CD4-positive, alpha-beta T cell treated with Interleukin-10 for 1 hour (primary cell): ENCODE data around the gene STK32C.
"Not testable (repeated sequence)": the region's sequence is repeated elsewhere in the genome, so short reads cannot be mapped to it uniquely, and the experiment has no call there.

Experiments
- DNase-seq: peaks from one replicate; pipeline ENCODE4 v3.0.0-alpha.2; 2020

The STK32C gene

DNA sequence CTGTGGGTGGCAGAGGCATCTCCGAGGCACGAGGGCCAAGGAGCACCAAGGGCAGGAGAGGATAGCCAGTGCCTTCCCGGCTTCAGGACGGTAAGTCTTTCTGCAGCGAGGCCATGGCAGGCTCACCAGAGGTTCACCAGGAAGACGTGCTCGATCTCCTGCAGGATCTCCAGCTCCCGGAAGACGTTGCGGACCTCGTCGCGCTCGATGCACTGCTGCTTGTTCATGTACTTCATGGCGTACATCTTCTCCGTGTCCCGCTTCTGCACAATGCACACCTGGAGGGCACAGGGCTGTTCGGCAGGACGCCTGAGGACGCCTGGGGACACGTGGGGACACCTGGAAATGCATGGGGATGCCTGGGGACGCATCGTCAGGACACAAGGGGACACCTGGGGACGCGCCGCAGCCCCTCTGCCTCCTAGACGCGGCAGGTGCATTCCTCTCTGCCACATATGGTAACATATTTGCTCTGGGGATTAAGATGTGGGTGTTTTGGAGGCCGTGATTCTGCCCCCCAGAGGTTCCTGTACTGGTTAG is 79.8 kb downstream of the STK32C start:
- no peak for DNase-seq

DNA sequence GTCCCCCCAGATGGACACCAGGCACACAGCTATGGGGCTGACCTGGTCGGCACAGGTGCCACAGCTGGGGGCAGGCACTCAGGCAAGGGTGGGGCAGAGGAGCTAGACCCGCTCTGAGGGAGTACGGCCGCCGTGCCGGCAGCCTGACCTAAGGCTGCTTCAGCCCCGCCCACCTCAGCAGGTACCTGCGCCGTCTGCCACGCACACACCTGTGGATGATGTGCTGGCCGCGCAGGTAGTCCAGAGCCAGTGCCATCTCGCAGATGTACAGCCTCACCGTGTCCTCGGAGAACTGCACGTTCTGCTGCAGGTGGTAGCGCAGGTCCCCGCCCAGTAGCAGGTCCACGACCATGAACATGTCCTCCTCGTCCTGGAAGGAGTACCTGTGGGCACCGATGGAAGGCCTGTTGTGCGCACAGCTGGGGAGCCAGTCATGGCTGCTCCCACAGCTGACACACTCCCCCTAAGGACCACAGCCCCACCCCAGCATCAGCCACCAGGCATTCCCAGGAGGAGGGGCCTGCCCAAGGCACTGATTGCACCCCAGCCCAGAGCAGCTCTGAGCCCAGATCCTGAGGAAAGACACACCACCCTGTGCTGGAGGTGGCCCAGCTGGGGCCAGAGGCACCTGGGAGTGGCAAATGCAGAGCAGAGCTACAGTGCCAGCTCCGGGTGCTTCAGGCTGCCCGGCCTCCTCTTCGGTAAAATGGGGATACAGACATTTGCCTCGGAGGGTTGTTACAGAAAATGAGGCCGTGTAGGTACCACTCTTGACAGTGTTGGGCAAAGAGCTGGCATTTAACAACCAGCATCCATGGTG is 81.0 kb downstream of the STK32C start:
- no peak for DNase-seq

DNA sequence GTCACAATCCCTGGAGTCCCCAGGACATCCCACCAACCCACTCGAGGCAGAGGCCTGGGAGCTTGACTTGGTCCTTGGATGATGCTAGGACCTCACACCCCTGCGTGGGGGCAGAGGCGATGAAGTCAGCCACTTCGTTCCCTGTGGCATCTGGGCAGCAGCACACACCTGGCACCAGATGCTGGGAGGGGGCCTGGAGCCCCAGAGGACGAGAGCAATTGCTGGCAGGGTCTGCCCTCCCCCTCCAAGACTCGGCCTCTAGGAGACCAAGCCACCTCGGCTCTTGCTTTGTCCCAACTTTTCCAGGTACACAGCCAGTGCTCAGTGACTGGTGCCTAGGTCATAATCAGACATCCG is 81.9 kb downstream of the STK32C start:
- DNase-seq, result no peak

DNA sequence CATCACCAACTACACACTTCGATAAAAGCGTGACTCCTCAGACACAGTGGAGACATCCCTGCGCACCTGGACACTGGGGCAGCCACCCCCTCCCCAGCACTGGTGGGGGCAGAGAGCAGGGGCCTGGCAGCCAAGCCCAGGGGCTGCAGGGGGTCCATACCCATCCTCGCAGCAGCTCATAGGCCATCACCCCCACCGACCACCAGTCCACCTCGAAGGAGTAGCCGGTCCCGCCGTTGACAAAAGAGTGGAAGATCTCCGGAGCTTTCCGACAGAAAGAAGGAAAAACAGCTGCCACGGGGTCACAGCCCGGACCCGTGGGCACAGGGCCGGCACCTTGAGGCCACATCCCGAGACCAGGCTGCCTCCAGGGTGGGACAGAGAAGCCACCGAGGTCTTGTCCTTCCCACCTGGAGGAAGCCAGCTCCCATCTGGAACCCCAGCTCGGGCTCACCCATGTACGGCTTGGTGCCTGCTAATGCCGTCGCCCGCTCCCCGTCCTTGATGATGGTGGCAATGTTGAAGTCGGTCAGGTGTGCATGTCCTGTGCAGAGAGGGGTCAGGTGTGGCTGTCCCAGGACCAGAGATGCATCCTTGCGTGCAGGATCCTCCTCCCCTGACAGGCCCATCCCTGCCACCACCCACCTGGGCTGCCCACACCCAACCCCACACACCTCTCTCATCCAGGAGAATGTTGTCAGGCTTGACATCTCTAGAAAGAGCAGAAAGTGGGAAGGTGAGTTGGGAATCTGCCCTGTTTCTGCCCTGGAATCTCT is 82.5 kb downstream of the STK32C start:
- no peak for DNase-seq

DNA sequence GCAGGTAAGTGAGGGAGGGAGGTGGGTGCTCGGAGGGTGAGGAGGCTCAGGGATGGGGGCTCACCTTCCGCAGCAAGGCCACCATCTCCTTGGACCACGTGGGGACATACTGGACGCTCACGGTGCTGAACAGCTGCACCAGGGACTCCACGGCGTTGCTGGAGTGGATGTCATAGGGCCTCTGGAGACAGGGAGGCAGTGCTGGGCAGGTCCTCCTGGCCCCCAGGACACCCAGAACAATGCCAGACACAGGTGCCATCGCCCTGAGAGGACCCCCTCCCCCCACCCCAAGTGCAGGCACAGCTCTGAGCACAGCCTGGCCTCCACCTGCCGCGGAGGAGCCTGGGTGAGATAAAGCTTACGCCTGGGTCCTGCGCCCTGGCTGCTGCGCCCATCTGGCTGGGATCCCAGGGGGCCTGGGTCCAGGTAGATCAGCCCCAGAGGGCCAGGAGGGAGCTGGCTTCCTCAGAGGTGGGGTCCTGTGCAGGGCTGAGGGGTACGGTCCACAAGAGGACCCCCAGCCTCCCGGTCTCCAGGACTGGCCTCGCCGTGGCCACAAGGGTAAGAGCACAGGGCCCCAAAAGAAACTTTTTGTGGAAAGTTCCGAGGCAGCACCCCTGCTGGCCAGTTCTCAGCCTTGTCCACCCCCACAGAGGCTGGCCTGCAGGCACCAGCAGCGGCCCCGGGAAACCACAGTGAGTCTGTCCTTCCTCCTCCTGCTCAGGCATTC is 83.2 kb downstream of the STK32C start:
- DNase-seq, result no peak

DNA sequence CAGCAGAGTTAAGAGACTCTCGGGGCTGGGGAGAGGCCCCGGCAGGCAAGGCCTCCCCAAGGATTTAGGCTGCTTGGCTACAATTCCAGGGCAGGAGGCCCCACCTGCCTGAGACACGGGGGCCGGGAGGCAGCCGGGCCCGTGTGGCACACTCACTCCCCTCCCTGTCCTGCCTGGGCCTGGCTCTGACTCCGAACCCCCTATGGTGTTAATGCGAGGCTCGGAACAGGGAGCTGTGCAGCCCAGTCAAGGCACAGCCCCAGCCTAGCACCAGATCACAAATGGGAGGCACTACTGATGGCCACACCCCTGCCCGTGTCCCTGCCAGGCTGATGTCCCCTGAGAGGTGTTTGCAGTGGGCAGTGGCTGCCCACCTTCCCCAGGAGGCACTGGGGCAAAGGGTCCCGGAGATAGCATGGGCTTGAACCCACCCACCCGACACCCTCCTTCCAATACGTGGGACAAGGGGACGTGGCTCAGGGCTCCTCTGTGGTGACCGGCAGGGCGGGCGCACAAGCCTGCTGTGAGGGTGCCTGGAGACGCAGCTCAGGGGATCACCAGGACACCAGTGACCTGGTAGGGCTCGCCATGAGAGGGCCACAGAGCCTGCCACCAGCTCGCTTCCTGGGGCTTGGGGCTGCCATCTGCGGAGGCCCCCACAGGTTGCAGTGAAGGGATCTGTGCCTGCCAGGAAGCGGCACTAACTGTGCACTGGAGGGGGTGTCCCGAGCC is 84.0 kb downstream of the STK32C start:
- no peak for DNase-seq

DNA sequence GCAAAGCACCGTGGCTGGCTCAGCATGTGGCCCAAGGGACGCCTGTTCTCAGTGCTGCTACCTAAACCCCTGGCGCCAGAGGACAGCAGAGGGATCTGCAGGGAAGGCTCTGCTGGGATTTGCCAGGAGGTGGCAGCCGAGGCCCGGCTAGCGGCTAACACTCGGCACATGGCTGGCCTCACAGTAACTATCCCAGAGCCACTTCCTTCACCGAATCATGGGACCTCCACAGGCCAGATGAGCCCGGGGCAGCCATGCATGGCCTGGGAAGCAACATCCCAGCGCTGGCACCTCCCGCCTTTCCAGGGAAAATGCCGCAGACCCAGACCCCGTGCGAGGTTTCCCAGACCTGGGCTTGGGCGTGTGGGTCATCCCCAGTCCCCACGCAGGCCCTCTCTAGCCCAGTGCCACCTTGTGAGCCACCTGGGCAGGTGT is 84.6 kb downstream of the STK32C start:
- DNase-seq, result peak; percentile 72

DNA sequence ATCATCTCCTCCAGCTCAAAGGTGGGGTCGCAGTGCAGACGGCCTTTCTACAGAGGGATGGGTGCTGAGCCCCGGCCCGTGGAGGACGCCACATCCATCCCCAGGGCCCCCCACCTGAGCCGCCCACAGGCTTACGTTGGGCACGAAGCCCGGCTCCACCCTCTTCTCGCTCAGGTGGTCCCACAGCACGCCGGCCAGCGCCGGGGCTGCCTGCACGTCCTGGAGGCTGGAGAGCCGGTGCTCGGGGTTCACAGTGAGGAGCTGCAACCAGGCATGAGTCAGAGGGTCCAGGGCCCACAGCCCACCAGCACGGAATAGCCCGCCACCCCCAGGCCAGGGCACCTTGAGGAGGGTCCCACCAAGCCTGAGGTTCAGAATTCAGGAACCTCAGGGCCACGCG is 85.0 kb downstream of the STK32C start:
- DNase-seq, result no peak

DNA sequence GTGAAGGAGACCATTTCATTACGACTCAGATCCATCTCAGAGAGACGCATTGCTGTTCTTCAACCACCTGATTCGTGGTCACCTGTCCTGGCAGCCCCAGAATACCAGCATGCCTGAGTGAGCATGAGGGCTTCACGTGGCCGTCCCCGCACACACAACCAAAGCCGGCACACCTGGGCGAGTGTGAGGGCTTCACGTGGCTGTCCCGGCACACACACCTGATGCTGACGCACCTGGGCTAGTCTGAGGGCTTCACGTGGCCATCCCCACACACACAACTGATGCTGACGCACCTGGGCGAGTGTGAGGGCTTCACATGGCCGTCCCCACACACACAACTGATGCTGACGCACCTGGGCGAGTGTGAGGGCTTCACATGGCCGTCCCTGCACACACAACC is 86.8 kb downstream of the STK32C start:
- DNase-seq, result not testable (repeated sequence)

DNA sequence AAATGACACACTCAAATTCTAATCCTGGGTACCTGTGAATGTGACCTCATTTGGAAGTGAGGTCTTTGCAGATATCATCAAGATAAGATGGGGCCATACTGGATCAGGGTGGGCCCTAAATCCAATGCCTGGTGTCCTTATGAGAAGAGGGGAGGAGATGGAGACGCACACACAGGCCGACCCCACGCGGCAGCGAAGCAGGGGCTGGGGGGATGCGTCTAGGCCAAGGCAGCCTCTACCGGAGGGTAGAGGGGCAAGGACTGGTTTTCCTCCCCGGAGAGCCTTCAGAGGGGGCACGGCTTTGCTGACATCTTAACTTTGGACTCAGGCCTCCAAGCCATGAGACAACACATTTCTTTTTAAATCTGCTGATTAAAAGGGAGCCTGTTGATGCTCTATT is 87.7 kb downstream of the STK32C start:
- no peak for DNase-seq

DNA sequence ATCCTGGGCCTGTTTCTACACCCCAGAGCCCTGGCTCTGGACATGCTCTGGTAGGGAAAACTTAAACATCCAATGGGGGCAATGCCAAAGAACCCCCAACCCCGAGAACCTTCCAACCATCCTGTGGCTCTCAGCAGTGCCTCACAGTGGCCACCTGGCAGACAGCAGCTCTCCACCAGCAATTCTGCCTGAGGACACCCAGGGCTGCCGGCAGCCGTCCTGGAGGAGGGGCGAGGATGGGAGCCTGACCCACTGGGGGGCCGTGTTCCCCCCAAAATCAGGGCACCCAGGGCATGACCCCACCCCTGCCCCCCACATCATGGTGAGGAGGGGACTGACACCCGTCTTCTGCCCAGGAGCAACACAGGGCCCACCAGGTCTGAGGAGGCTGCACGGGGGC is 88.3 kb downstream of the STK32C start:
- DNase-seq, result no peak

DNA sequence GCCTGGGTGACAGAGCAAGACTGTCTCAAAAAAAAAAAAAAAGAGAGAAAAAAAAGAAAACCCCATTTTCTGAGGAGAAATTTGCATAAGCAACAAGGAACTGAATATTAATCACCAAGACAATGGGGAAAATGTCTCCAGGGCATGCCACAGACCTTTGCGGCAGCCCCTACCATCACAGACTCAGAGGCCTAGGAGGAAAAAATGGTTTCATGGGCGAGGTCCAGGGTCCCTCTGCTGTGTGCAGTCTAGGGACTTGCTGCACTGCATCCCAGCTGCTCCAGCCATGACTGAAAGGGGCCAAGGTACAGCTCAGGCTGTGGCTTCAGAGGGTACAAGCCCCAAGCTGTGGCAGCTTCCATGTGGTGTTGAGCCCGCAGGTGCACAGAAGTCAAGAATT is 91.3 kb downstream of the STK32C start:
- DNase-seq, result not testable (repeated sequence)

DNA sequence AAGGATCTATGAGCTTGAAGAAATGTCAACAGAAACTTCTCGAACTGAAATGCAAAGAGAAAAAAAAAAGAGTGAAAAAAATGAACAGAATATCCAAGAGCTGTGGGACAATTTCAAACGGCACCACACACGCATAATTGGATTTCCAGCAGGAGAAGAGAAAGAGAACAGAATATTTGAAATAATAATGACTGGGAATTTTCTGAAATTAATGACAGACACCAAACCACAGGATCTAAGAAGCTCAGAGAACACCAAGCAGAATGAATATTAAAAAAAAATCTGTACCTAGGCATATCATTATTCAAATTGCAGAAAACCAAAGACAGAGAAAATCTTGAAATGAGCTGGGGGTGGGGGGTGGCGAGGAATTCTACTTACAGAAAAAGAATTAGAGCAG is 93.8 kb downstream of the STK32C start:
- no peak for DNase-seq

DNA sequence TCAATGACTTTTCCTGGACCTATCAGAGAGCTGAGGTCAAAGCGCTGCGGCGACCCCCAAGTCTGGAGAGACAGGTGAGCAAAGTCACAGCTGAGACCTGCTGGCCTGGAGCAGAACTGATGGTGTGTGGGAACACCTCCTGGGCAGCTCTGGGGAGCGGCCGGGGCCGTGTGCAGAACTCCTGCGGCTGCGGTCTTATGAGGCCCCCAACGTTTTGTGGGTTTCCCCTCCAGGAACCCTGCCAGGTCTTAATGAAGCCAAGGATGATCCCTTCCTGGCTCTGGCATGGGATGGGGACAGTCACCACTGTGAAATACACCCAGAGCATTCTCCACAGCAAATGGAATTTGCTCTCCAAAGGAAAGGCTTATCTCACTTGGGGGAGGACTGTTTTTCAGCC is 94.9 kb downstream of the STK32C start:
- no peak for DNase-seq

DNA sequence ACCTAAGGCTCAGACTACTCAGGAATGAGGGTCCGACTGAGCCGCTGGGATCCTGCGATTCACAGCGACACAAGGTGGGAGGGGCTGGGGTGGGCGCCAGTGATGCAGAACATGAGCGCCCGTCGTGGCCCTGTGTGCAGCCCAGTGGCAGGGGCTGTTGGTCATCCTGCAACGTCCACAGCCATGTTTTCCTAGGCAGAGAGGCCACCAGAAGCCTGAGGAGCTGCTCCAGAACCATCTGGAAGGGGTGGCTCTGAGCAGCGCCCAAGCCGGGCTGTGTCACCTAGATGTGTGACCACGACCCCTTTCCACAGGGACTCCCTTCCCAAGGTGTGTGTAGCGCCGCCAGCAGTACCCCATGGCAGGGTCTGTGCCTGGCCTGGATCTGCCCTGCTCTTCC is 96.5 kb downstream of the STK32C start:
- no peak for DNase-seq

DNA sequence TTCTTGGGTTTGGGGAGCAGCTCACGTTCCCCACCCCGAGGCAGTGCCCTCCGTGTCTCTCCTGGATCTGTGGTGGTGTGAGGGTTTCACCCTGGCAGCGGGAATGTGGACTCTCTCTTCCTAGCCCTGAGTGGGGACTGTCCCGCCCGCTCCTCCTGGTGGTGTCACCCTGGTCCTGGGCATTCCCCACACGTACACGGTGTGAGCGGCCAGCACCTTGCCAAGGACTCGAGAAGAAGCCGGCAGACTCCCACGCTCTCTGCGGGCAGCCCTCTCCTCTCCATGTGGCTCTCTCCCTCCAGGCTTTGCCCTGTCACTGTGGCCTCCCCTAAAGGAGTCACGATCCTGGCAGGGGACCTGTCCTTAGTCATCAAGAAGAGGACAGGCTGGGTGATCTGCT is 97.0 kb downstream of the STK32C start:
- DNase-seq, result no peak

DNA sequence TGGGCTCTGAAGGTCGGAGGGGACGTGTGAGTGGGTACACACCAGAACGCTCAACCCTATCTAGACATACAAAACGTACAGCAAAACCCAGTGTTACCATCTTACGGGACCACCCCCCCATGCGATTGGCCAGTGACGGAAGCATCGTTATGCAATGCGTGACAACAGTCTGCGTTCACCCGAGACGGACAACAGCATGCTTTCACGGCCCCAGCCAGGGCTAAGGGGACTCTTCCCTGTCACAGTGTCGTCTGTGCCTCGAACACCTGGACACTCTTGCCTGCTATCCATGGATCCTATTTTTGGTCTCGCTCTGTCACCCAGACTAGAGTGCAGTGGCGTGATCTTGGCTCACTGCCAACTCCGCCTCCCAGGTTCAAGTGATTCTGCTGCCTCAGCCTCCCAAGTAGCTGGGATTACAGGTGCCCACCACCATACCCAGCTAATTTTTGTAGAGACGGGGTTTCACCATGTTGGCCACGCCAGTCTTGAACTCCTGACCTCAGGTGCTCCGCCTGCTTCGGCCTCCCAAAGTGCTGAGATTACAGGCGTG is 97.7 kb downstream of the STK32C start:
- DNase-seq, result no peak

DNA sequence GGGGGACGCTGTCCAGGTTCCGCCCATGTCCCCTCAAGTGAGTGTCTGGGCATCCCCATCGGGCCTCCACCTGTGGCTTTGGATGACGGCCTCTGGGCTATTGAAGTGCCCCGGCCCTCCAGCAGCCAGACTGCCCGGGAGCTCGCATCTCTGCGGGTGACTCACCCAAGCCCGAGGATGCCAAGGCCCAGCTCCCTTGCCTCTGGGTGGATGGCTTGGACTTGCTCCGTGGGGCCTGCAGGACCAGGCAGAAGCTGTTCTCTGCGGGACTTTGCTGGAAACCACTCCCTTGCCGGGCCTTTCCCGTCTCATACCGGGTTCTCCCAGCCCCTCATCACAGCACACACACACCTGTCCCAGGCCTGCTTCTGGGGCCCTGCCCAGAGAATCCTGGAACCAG is 98.6 kb downstream of the STK32C start:
- no peak for DNase-seq

DNA sequence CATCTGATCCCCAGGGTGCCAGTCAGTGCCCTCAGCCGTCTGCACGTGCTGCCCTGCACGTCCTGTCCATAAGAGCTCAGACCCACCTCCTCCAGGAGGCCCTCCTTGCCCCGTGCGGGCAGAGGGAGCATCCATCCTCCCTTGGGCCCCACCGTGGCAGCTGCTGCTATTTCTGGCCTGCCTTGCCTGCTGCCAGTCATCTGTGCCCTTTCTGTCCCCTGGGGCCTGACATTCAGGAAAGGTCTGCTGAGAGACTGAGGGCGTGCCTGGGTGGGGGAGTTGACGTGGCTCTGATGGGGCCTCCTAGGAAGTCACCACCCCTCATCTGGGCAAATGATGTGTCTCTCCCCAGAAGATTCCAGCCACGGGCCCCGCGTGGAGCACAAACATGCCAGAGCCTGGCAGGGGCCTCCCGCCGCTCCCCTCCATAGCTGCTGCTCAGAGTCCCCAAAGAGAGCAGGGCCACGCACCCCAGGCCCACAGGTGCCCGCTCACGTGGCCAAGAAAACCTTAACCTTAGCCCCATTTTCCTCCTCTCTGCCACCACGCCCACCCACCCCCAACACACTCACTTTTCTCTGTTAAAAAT is 99.2 kb downstream of the STK32C start:
- DNase-seq, result no peak

DNA sequence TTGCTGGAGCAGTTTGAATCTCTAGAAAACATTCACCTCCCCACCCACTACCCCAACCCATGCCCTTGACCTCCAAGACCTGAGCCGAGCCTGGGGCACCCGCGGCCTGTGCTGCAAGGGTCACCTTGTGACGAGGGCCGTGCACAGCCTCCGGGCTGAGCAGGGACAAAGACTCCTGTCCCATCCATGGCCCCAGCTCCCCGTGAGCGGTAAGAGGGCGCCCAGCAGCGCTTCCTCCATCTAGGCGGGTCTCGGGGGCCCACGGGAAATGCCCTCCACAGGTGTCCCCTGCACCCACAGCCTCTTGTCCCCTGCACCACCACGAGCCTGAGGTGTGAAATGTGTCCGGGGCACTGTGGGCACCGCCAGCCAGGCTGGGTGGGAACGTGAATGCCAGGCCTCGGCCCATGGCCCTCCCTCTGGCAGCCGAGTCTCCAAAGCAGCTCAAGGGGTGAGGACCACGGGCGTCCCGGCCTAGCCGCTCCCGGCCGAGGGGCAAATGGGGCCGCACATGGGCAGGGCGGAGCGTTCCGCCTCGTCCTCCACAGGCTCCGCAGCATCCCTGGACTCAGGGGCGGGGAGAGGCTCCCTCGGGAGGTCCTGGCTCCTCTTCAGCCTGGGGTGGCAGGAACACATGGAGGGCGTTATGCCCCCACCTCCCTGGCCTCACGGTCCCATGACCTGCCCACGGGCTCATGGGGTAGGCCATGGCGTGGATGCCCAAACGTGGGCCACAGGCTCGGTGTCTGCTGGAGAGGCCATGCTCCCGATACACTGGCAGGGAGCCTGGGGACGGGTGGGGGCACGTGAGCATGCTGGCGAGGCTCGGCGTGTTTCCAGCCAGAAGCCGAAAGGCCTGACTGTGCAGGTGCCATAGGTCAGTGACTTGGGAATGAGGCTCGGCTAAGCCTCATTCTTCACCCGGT is 100.0 kb downstream of the STK32C start:
- DNase-seq, result no peak
